Mammary epithelial cell (primary cell): Measurements from ENCODE around the gene NKD1.

Experiments used
- CTCF ChIP-seq, 2 donors: IDR thresholded peaks in 1 of 2; conservative IDR thresholded peaks in 1 of 2; 2 replicates each; pipeline ENCODE4 v1.5.1; 2011 to 2012; ENCODE audit warnings: inconsistent platforms in 2 of 2, low read length in 2 of 2, mild to moderate bottlenecking in 2 of 2, control low read depth in 1 of 2, low read depth in 1 of 2; ENCODE audit not compliant: insufficient read depth in 1 of 2; ENCODE audit errors: extremely low read depth in 1 of 2
- EZH2 ChIP-seq: IDR thresholded peaks from 2 replicates; pipeline ENCODE4 v1.6.1; 2012; ENCODE audit warnings: low read length, inconsistent platforms, borderline replicate concordance

GRCh38 chr16:50668368-50669008 lies 120.3 kb downstream of the NKD1 start:
- TF ChIP-seq CTCF (conservative IDR thresholded peaks at IDR 0.05 in 1 of 2, IDR thresholded peaks at IDR 0.05 in 1 of 2; ENCODE audit: extremely low read depth in 1 of 2, insufficient read depth in 1 of 2, low read depth in 1 of 2, low read length in 2 of 2) (peak in 1 of 2 donors; percentile 6), EZH2 (no peak)
